ENCODE measurements around the gene KIAA0232. TPM values are rescaled to one million over a fixed set of nuclear protein-coding genes. Genes with fewer than 3 reads are reported as not detected.
"Not testable (repeated sequence)": the region's sequence is repeated elsewhere in the genome, so short reads cannot be mapped to it uniquely, and the experiment has no call there.

Gene KIAA0232
- total RNA-seq, 2 experiments from 2014 or later = 12.8 to 13.3 TPM

DNA sequence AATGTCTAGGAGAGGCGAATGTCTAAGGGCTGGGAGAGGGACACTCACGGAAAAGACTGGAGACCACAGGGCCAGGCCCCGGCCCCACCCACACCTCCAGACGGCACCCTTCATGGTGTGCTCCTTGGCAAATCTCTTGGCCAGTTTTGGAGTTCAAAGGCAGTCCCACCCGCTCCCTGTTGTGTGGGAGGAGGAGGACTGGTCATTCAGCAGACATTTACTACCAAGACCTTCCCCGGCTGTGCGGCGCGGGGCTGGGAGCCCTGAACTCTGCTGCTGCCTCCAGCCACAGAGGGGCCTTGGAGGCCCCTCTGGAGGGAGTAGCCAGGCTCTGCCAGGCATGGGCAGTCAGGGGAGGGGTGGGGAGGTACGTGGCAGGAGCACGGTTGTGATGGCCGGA lies 118.4 kb downstream of the KIAA0232 start:
- no peaks in the 10 kb centered on the region for H3K9me3 Mint-ChIP-seq
- ChIA-PET POLR2A (interaction anchor here (4.3 kb wide), 1 partner anchor 8 kb away, joined by 31 read pairs; the partner anchor contains the start of gene TBC1D14), CTCF (interaction anchor here (2.2 kb wide), 1 partner anchor 169 kb away, joined by 10 read pairs; no protein-coding TSS in a partner anchor)
- no peak overlapping the region for H3K4me3 Mint-ChIP-seq
- H3K36me3 Mint-ChIP-seq (ENCODE audit: low read depth) = no peaks in the 10 kb centered on the region
- ATAC-seq = no peak
- H3K27me3 Mint-ChIP-seq = no peaks in the 10 kb centered on the region
- intact Hi-C loops (cut with micrococcal nuclease) = no loop called here
- no peak for DNase-seq
- peak overlapping the region; percentile 93 for H3K27ac Mint-ChIP-seq
- no peak for TF ChIP-seq CTCF (IDR thresholded peaks at IDR 0.05)
- peaks cover 24% of the 10 kb centered on the region for H3K4me1 Mint-ChIP-seq (ENCODE audit: low read depth)

DNA sequence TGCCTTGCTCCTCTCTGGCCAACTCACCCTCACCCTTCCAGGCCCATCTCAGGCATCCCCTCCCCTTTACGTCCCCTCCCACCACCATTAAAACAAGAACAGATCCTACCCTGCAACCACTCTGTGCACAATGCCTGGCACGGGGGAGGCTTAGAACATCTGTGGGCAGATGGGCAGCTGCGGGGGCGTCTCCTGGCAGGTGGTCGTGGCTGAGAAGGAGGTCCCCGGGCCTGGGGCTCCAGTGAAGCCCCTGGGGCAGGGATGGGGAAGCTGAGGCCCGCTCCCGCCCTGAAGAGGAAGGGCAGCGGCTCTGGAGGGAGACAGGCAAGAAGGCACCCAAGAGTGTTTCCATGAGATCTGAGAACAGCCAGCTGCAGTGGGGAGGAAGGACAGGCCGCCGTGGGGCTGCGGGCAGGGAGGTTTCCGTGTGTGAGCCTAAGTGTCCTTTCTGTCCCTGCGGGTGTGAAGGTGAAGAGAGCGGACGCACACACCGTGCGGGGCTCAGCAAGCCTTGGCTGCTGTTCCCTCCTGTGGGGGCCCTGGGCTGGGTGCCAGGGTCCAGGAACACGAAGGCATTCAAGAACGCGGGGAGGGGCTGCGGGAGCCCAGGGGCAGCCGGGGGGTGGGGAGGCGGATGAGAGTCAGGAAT lies 119.3 kb downstream of the KIAA0232 start:
- Mint-ChIP-seq H3K4me1 (ENCODE audit: low read depth) (peaks cover 24% of the 10 kb centered on the region), H3K27me3 (no peaks in the 10 kb centered on the region), H3K27ac (peak overlapping the region; percentile 71), H3K36me3 (ENCODE audit: low read depth) (no peaks in the 10 kb centered on the region), H3K9me3 (no peaks in the 10 kb centered on the region), H3K4me3 (no peak overlapping the region)
- no peak for ATAC-seq
- intact Hi-C loops (cut with micrococcal nuclease) = no loop called here
- no peak for DNase-seq
- ChIA-PET POLR2A (interaction anchor here (4.3 kb wide), 1 partner anchor 7 kb away, joined by 31 read pairs; the partner anchor contains the start of gene TBC1D14), CTCF (no interaction called here)
- no peak for TF ChIP-seq CTCF (IDR thresholded peaks at IDR 0.05)

DNA sequence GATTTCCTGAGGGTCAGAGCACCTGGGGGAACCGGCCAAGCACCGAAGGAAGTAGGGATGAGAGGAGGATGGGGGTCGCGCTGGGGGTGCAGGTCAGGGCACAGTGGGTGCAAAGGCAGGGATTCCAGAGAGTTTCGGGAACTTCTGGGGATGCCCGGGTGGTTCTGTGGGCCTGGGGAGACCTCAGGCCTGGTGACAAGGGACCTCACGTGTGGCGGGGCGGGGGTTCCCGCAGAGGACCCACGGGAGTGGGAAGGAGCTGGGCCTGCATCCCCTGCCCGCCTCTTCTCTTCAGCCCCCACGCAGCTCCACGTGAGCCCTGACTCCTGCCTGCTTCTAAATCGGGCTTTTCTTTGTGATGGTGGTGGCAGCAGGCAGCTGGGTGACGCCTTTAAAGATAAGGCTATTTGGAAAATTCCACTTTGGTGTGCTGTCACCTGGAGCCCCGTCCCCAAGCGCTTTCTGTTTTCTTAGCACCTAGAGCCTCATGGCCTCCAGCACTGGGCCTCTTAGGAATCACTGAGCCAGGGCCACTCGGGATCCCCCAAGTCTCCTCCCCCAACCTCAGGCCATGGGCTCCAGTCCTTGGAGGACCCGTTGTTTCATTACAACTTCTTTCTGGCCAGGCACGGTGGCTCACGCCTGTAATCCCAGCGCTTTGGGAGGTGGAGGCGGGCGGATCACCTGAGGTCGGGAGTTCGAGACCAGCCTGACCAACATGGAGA lies 120.0 kb downstream of the KIAA0232 start:
- H3K36me3 Mint-ChIP-seq (ENCODE audit: low read depth) = no peaks in the 10 kb centered on the region
- H3K4me3 Mint-ChIP-seq = no peak overlapping the region
- DNase-seq (no peak), ATAC-seq (no peak)
- intact Hi-C loops (cut with micrococcal nuclease) = no loop called here
- H3K27me3 Mint-ChIP-seq = no peaks in the 10 kb centered on the region
- TF ChIP-seq CTCF (IDR thresholded peaks at IDR 0.05) = no peak
- ChIA-PET POLR2A (interaction anchor here (0.6 to 1.0 kb wide), 2 partner anchors 12 to 166 kb away, joined by 3 read pairs; partner anchors contain the start of gene GRPEL1), CTCF (no interaction called here)
- peaks cover 25% of the 10 kb centered on the region for H3K4me1 Mint-ChIP-seq (ENCODE audit: low read depth)
- no peak overlapping the region for H3K27ac Mint-ChIP-seq
- H3K9me3 Mint-ChIP-seq = no peaks in the 10 kb centered on the region

GRCh38 chr4:6905516-6906445 lies 123.3 kb downstream of the KIAA0232 start:
- no peak for TF ChIP-seq CTCF (IDR thresholded peaks at IDR 0.05)
- ChIA-PET POLR2A (interaction anchor here (0.7 to 1.1 kb wide), 2 partner anchors 147 to 162 kb away, joined by 3 to 4 read pairs; partner anchors contain the start of gene GRPEL1), CTCF (interaction anchor here (0.8 to 1.5 kb wide), 3 partner anchors 9 to 188 kb away, joined by 3 to 4 read pairs (median 3); no protein-coding TSS in a partner anchor)
- Mint-ChIP-seq H3K4me1 (ENCODE audit: low read depth) (peaks cover 21% of the 10 kb centered on the region), H3K9me3 (no peaks in the 10 kb centered on the region), H3K27me3 (no peaks in the 10 kb centered on the region), H3K27ac (no peak overlapping the region), H3K36me3 (ENCODE audit: low read depth) (no peaks in the 10 kb centered on the region), H3K4me3 (no peak overlapping the region)
- DNase-seq (no peak), ATAC-seq (no peak)
- intact Hi-C loops (cut with micrococcal nuclease) = no loop called here

DNA sequence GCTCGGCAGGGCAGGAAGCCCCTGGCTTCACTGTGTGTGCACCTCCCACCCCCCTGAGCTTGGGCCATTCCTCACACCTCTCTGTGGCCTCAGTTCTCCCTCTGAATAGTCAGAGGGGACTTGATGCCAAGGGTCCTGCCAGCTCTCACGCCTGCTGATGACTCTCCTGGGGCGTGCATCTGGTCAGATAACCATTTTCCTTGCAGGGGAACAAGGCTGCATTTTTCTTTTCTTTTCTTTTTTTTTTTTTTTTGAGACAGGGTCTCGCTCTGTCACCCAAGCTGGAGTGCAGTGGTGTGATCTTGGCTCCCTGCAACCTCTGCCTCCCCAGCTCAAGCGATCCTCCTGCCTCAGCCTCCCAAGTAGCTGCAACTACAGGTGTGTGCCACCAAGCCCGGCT lies 124.0 kb downstream of the KIAA0232 start:
- H3K27me3 Mint-ChIP-seq; H3K27ac Mint-ChIP-seq; DNase-seq; H3K36me3 Mint-ChIP-seq (ENCODE audit: low read depth); intact Hi-C loops (cut with micrococcal nuclease); H3K9me3 Mint-ChIP-seq; H3K4me3 Mint-ChIP-seq; ATAC-seq: not testable (repeated sequence)
- peaks cover 27% of the 10 kb centered on the region for H3K4me1 Mint-ChIP-seq (ENCODE audit: low read depth)
- CTCF ChIA-PET = interaction anchor here (0.8 to 1.5 kb wide), 4 partner anchors 10 to 189 kb away, joined by 3 to 4 read pairs (median 4); no protein-coding TSS in a partner anchor
- POLR2A ChIA-PET = interaction anchor here (0.7 to 1.1 kb wide), 2 partner anchors 146 to 161 kb away, joined by 3 to 4 read pairs; partner anchors contain the start of gene GRPEL1

All from activated CD8-positive, alpha-beta T cell treated with anti-CD3 and anti-CD28 coated beads for 36 hours (primary cell).